GM21528 (cell line): ENCODE measurements around the gene EMC6.

Experiments used
- ATAC-seq: cut with Tn5 transposase; IDR thresholded peaks from one replicate; pipeline ENCODE4 v1.9.1; 2021; ENCODE audit warnings: mild to moderate bottlenecking, moderate library complexity; ENCODE audit not compliant: unreplicated experiment, low FRiP score

Gene EMC6

GRCh38 chr17:3655766-3656165 lies 12.8 kb upstream of the EMC6 start:
- ATAC-seq = no peak

GRCh38 chr17:3656353-3656752 lies 12.3 kb upstream of the EMC6 start:
- ATAC-seq = no peak

GRCh38 chr17:3656755-3657587 lies 11.6 kb upstream of the EMC6 start:
- no peak for ATAC-seq

- no peak for ATAC-seq
Measured at GRCh38 chr17:3657588-3657869, 11.1 kb upstream of the EMC6 start.

DNA sequence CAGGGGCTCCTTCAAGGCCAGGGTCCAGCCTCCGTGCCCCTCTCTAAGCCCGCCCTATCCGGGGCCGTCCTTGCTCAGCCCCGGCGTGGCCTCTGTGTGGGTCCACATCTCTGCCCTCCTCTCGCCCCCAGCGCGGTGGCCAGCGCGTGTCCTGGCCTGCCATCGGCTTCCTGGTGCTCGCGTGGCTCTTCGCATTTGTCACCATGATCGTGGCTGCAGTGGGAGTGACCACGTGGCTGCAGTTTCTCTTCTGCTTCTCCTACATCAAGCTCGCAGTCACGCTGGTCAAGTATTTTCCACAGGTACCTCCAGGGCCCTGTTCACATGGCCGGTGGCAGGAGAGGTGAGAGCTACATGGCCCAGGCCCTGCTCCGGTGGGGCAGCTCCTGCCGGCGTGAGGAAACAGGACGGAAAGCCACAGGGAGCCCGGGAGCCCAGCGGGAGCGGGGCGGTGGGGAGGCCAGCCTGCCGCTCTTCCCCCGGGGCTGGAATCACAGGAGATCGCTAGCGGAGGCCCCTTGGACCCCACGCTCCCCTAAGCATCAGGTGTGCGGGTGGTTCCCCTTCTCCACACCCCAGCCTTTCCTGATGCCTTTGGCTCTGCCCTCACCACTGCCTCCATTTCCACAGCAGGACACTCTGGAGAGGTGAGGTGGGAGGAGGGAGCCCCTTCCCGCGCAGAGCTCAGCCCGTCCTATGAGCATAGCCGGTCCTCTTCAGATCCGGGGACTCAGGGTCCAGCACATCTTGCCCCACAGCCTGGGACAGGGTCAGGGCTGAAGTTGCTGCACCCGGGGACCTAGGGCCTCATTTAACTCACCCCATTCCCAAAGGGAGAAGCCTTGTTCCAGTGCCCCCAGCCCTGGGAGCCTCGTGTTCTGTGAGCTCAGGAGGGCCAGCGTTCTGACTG lies 10.5 kb upstream of the EMC6 start:
- ATAC-seq = no peak

GRCh38 chr17:3658784-3659449 lies 9.7 kb upstream of the EMC6 start:
- ATAC-seq = no peak

DNA sequence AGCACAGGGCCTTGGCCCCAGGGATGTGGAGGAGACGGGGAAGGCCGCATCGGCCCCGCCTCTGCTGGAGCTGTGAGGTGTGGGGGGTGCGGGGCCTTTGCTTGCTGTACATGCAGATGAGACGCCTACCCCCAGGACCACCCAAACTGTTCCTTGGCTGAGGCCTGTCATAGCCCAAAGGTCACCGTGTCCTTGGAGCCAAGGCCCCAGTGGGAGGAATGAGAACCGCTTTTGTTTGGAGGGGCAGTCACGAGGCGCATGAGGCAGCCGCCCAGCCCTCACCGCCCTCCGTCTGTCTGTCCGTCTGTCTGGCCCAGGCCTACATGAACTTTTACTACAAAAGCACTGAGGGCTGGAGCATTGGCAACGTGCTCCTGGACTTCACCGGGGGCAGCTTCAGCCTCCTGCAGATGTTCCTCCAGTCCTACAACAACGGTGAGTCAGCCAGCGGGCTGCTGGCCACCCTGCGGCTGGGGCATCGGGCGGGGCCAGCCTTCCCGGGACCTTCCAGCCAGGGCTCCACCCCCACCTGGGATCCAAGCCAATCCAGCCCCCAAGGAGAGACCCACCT lies 9.0 kb upstream of the EMC6 start:
- no peak for ATAC-seq

GRCh38 chr17:3660311-3660891 lies 8.2 kb upstream of the EMC6 start:
- no peak for ATAC-seq

- no peak for ATAC-seq
Measured at GRCh38 chr17:3663102-3664011, 5.3 kb upstream of the EMC6 start.

DNA sequence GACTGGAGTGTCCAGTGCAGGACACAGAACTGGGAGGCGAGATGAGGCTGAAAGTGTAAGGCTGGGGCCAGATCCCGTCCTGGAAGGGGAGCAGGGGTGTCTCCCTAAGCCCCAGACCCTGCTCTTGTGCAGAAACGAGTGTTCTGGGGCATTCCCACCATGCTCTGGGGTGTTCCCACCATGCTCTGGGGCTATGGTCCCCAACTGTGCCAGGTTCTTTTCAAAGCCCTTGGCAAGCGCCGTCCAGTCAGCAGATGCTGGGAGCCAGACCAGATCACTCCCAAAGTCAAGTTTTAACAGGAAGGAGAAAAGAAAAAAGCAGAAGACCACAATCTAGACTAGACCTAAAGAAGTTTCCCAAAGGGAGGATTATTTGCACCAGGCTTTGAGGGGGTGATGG lies 2.8 kb upstream of the EMC6 start:
- no peak for ATAC-seq

GRCh38 chr17:3666516-3666915 lies 2.1 kb upstream of the EMC6 start:
- ATAC-seq = no peak

- ATAC-seq = peak; percentile 11
Measured at GRCh38 chr17:3667366-3668278, 990 bp upstream of the EMC6 start.

DNA sequence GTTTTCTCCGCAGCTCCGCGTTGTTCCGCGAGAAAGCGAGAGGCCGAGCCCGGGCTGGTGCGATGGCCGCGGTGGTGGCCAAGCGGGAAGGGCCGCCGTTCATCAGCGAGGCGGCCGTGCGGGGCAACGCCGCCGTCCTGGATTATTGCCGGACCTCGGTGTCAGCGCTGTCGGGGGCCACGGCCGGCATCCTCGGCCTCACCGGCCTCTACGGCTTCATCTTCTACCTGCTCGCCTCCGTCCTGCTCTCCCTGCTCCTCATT lies 404 bp downstream of the EMC6 start:
- peak; percentile 13 for ATAC-seq

DNA sequence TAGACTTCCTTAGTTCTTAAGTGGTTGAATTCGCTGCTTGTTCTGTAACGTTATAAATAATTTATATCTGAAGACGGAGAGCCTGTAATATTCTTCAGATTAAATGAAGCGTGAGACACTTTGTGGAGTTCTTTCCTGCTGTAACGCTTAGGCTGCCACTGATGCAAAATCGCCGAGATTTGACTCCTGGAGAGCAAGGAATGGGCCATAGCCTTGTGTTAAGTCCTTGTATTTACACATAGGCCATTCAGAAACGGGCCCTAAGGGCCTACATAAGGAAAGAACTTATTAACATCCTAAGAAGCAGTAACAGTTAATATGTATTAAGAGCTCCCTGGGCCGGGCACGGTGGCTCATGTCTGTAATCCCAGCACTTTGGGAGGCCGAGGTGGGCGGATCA lies 936 bp downstream of the EMC6 start:
- no peak for ATAC-seq

DNA sequence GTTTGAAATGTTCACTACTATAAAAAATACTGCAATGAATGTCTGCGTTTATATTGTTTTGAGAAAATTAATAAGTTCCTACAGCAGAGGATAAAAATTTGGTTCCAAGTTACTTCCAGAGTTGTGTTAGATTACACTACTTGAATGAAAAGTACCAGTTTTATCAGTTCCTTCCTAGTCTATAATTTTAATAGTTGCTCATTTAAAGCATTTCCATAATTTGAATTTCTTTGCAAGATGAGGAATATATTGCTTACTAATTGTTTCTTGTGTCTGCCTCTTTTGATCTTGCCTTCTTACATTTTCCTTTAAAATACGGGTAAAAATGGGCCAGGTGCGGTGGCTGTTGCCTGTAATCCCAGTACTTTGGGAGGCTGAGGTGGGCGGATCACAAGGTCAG lies 4.0 kb downstream of the EMC6 start:
- ATAC-seq = no peak

- no peak for ATAC-seq
Measured at GRCh38 chr17:3675886-3676285, 7.3 kb downstream of the EMC6 start.

DNA sequence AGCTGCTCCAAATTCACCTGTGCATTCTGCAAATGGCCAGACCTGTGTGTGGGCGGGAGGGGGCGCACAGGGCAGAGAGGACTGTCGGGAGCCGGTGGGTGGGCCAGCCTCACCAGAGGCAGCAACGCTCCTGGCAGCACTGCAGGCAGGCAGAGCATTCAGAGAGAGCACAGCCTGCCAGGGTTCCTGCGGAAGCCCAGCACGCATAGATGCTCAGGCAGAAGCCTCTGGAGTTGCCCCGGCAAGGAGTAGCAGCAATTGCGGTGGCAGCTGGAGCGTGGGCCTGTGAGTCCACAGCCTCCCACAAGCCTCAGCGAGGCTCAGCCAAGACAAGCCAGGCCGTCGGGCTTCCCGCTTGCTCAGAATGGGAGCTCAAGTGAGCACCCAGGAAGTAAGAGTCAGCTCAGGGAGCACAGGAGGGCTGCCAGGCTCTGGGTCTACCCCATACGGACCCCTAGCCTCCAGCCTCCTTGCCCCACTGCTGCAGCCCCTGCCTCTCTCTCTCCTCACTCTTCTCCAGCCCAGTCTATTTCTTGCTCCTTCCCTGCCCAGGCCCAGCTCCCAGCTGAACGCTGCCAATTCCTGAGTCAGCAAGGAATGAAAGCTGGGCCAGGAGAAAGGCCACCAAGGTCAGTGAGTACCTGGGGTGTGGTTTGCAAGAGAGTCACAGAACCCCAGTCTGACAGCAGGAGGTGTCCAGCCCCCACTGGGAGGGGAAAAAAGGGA lies 9.6 kb downstream of the EMC6 start:
- ATAC-seq = no peak

DNA sequence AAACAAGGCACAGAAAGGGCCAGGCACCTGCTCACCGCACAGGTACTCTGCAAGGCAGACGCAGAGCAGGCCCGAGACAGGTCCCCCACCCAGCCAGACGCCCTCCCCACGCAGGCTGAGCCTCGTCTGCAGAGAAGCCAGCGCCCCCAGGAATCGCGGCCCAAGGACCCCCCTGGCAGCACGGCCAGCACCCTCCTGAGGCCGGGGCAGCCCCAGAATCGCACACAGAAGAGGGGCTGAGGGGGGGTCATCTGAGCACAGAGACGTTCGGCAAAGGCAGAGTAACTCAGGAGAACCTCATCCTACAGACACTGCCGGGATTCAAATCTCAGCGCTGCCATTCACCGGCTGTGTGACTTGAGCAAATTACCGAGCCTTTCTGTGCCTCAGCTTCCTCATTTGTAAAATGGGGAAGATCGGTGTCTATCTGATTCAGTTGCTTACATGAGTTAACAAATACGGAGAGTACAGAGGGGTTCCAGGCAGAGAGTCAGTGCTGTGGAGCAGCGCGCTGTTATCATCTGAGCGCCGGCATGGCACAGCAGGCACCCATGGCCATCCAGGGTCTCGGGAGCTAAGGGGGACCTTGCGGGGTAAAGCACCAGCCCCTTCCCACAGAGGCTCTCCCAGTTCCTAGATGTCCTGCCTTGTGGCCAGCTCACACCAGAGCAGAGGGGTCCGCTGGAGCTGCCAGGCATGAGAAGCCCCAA lies 10.4 kb downstream of the EMC6 start:
- no peak for ATAC-seq
